HepG2 (cell line): ENCODE results near the gene COL9A3. TPM values are rescaled to one million over a fixed set of nuclear protein-coding genes. Genes with fewer than 3 reads are reported as not detected.
A peak's percentile ranks its signal among the peaks of the same experiment; 100 is the strongest.

Source experiments
- ATF1 ChIP-seq: IDR thresholded peaks from 2 replicates; pipeline ENCODE4 v1.6.1; 2016; ENCODE audit warnings: mild to moderate bottlenecking, control low read depth
- BORCS8-MEF2B ChIP-seq: sonication (generic); formaldehyde crosslinking; IDR thresholded peaks from 2 replicates; pipeline ENCODE4 v1.8.0; 2022; ENCODE audit warnings: mild to moderate bottlenecking, missing genetic modification reagents
- IKZF4 ChIP-seq: sonication (generic); formaldehyde crosslinking; IDR thresholded peaks from 2 replicates; pipeline ENCODE4 v1.5.1; 2020; ENCODE audit warnings: borderline replicate concordance, mild to moderate bottlenecking, low read depth, missing genetic modification reagents; ENCODE audit errors: not compliant biosample characterization
- MTA1 ChIP-seq: sonication (generic); formaldehyde crosslinking; IDR thresholded peaks from 2 replicates; pipeline ENCODE4 v1.4.0; 2020; ENCODE audit warnings: missing genetic modification reagents, mild to moderate bottlenecking, borderline replicate concordance
- MXI1 ChIP-seq: IDR thresholded peaks from 3 replicates; pipeline ENCODE4 v1.6.1; 2012; ENCODE audit warnings: low read depth, low read length, inconsistent platforms, borderline replicate concordance
- SRY ChIP-seq: sonication (generic); formaldehyde crosslinking; IDR thresholded peaks from 2 replicates; pipeline ENCODE4 v1.8.0; 2022; ENCODE audit warnings: mild to moderate bottlenecking, missing genetic modification reagents
- TBX3 ChIP-seq: fragments of 450-650 bp; IDR thresholded peaks from 2 replicates; pipeline ENCODE4 v1.6.1; 2017; ENCODE audit warnings: antibody characterized with exemption, mild to moderate bottlenecking, inconsistent platforms, borderline replicate concordance
- ZFP36L1 ChIP-seq: sonication (generic); formaldehyde crosslinking; IDR thresholded peaks from 2 replicates; pipeline ENCODE4 v1.8.0; 2022; ENCODE audit warnings: mild to moderate bottlenecking, missing genetic modification reagents, moderate library complexity
- ZNF143 ChIP-seq: sonication (generic); formaldehyde crosslinking; IDR thresholded peaks from 2 replicates; pipeline ENCODE4 v1.4.0; 2020; ENCODE audit warnings: missing genetic modification reagents
- ZNF260 ChIP-seq: sonication (generic); formaldehyde crosslinking; IDR thresholded peaks from 2 replicates; pipeline ENCODE4 v1.4.0; 2020; ENCODE audit warnings: missing genetic modification reagents, low read depth, mild to moderate bottlenecking, borderline replicate concordance
- ZNF383 ChIP-seq: sonication (generic); formaldehyde crosslinking; IDR thresholded peaks from 2 replicates; pipeline ENCODE4 v1.4.0; 2020; ENCODE audit warnings: missing genetic modification reagents, mild to moderate bottlenecking, borderline replicate concordance
- ZNF615 ChIP-seq: sonication (generic); formaldehyde crosslinking; IDR thresholded peaks from 2 replicates; pipeline ENCODE4 v1.5.0; 2020; ENCODE audit warnings: mild to moderate bottlenecking, missing genetic modification reagents, borderline replicate concordance
- ZNF619 ChIP-seq: sonication (generic); formaldehyde crosslinking; IDR thresholded peaks from 2 replicates; pipeline ENCODE4 v1.4.0; 2020; ENCODE audit warnings: mild to moderate bottlenecking, missing genetic modification reagents
- ZNF879 ChIP-seq: sonication (generic); formaldehyde crosslinking; IDR thresholded peaks from 2 replicates; pipeline ENCODE4 v1.8.1; 2023; ENCODE audit warnings: missing genetic modification reagents
- polyA plus RNA-seq, 8 experiments: library from polyadenylated mRNA; depleted of rRNA in 3 of 8; stranded (reverse) in 7 of 8; unstranded in 1 of 8; fragments of >200 nt; fragmentation: Illumina TruSeq in 4 of 8; extraction: Trizol in 4 of 8; gene quantifications; 2 replicates each; pipeline versions ENCODE4 v1.2.1 to v1.2.3, GENCODE V29; 2011 to 2016; ENCODE audit warnings: low read depth in 4 of 8, missing spikeins in 1 of 8, mixed read lengths in 1 of 8; ENCODE audit not compliant: insufficient read depth in 1 of 8
- total RNA-seq, 5 experiments: library from RNA; depleted of rRNA; stranded (reverse); fragments of >200 nt; fragmentation: Illumina TruSeq; extraction: Trizol; gene quantifications; 2 replicates each; pipeline ENCODE4 v1.2.3, GENCODE V29; 2016; ENCODE audit warnings: low read depth in 1 of 5
- TF ChIP-seq, protein P1 (sequence below): sonication (generic); formaldehyde crosslinking; IDR thresholded peaks from 2 replicates; pipeline ENCODE4 v1.8.1; 2023; ENCODE audit warnings: mild to moderate bottlenecking, missing genetic modification reagents, borderline replicate concordance
- TF ChIP-seq, protein P2 (sequence below): sonication (generic); formaldehyde crosslinking; IDR thresholded peaks from 2 replicates; pipeline ENCODE4 v1.5.1; 2020; ENCODE audit warnings: mild to moderate bottlenecking, missing genetic modification reagents, moderate library complexity
- TF ChIP-seq, protein P3 (sequence below): sonication (generic); formaldehyde crosslinking; conservative IDR thresholded peaks from 2 replicates; pipeline ENCODE4 v1.4.0; 2020; ENCODE audit warnings: mild to moderate bottlenecking, missing genetic modification reagents, moderate library complexity
- TF ChIP-seq, protein P4 (sequence below): sonication (generic); formaldehyde crosslinking; IDR thresholded peaks from 2 replicates; pipeline ENCODE4 v1.4.0; 2020; ENCODE audit warnings: mild to moderate bottlenecking, missing genetic modification reagents

The COL9A3 gene
- total and polyA plus RNA-seq, 2 of the 13 experiments (the other 11 are each of a cell fraction or from before 2014, with no cell fraction given): 155 to 204 TPM

DNA sequence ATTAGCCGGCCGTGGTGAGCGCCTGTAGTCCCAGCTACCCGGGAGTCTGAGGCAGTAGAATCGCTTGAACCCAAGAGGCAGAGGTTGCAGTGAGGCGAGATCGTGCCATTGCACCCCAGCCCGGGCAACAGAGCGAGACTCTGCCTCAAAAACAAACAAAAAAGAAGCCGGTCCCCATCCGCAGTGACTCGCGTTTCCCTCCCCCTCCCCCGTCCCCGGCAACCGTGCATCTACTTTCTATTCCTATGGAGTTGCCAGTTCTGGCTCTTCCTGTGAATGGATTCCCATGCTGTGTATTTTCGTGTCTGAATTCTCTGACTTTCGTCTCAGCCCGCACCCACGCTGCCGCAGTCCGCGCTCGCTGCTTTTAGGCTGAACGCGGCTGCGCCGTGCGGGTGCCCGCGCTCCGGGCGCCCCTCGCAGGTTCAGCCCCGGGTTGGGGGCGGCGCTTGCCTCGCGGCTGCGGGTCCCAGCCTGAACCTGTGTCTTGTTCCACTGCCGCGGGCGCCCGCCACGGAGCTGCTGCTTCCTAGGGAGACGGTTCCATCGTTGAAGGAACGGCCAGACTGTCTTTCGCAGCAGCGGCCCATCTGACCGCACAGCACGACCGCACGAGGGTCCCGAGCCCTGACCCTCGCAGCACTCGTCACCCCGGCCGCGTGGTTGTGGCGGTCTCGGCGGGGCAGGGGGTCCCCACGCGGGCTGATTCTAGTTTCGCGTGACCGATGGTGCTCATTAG lies 21.7 kb upstream of the COL9A3 start (continued):
- TF ChIP-seq, protein P1, sequence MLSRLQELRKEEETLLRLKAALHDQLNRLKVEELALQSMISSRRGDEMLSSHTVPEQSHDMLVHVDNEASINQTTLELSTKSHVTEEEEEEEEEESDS (CRISPR knock-in tag): peak; percentile 85; the same call in 1 of the 2 replicates
- TF ChIP-seq, protein P2, sequence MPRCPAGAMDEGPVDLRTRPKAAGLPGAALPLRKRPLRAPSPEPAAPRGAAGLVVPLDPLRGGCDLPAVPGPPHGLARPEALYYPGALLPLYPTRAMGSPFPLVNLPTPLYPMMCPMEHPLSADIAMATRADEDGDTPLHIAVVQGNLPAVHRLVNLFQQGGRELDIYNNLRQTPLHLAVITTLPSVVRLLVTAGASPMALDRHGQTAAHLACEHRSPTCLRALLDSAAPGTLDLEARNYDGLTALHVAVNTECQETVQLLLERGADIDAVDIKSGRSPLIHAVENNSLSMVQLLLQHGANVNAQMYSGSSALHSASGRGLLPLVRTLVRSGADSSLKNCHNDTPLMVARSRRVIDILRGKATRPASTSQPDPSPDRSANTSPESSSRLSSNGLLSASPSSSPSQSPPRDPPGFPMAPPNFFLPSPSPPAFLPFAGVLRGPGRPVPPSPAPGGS (CRISPR knock-in tag): 0 out of 2 replicates have a peak, but pooled peaks have one; percentile 88
- TF ChIP-seq ZNF615 (CRISPR knock-in tag): no peak
- TF ChIP-seq MXI1: peak; percentile 66; the same call in 1 of the 3 replicates
- TF ChIP-seq, protein P3, sequence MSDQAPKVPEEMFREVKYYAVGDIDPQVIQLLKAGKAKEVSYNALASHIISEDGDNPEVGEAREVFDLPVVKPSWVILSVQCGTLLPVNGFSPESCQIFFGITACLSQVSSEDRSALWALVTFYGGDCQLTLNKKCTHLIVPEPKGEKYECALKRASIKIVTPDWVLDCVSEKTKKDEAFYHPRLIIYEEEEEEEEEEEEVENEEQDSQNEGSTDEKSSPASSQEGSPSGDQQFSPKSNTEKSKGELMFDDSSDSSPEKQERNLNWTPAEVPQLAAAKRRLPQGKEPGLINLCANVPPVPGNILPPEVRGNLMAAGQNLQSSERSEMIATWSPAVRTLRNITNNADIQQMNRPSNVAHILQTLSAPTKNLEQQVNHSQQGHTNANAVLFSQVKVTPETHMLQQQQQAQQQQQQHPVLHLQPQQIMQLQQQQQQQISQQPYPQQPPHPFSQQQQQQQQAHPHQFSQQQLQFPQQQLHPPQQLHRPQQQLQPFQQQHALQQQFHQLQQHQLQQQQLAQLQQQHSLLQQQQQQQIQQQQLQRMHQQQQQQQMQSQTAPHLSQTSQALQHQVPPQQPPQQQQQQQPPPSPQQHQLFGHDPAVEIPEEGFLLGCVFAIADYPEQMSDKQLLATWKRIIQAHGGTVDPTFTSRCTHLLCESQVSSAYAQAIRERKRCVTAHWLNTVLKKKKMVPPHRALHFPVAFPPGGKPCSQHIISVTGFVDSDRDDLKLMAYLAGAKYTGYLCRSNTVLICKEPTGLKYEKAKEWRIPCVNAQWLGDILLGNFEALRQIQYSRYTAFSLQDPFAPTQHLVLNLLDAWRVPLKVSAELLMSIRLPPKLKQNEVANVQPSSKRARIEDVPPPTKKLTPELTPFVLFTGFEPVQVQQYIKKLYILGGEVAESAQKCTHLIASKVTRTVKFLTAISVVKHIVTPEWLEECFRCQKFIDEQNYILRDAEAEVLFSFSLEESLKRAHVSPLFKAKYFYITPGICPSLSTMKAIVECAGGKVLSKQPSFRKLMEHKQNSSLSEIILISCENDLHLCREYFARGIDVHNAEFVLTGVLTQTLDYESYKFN (CRISPR knock-in tag): no peak; the same call in 1 of the 2 replicates
- peak; percentile 87; the same call in 1 of the 2 replicates for TF ChIP-seq ZNF383 (CRISPR knock-in tag)
- TF ChIP-seq BORCS8-MEF2B: peak; percentile 85
- TF ChIP-seq, protein P4, sequence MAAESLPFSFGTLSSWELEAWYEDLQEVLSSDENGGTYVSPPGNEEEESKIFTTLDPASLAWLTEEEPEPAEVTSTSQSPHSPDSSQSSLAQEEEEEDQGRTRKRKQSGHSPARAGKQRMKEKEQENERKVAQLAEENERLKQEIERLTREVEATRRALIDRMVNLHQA (CRISPR knock-in tag): no peak; the same call in 1 of the 2 replicates
- TF ChIP-seq TBX3: no peak
- TF ChIP-seq ATF1 (CRISPR knock-in tag): no peak
- TF ChIP-seq MTA1: peak; percentile 81; the same call in 1 of the 2 replicates
- 0 out of 2 replicates have a peak, but pooled peaks have one; percentile 42 for TF ChIP-seq ZNF143 (CRISPR knock-in tag)
- TF ChIP-seq ZNF619 (CRISPR knock-in tag): no peak; the same call in 1 of the 2 replicates
- peak; percentile 83 for TF ChIP-seq IKZF4 (CRISPR knock-in tag)
- TF ChIP-seq ZFP36L1: no peak
- peak; percentile 78; the same call in 1 of the 2 replicates for TF ChIP-seq SRY (CRISPR knock-in tag)
- peak; percentile 52; the same call in 1 of the 2 replicates for TF ChIP-seq ZNF879 (CRISPR knock-in tag)
- TF ChIP-seq ZNF260 (CRISPR knock-in tag): no peak
